ENCODE results near the gene SH3BP5L. TPM values are rescaled to one million over a fixed set of nuclear protein-coding genes. Genes with fewer than 3 reads are reported as not detected.

Gene SH3BP5L
- total and polyA plus RNA-seq, 2 of the 13 experiments (the other 11 are each of a cell fraction or from before 2014, with no cell fraction given) = 10.3 to 14.9 TPM

GRCh38 chr1:248862998-248863881 is 37.5 kb upstream of the SH3BP5L start (continued):
- TF ChIP-seq, protein P1, sequence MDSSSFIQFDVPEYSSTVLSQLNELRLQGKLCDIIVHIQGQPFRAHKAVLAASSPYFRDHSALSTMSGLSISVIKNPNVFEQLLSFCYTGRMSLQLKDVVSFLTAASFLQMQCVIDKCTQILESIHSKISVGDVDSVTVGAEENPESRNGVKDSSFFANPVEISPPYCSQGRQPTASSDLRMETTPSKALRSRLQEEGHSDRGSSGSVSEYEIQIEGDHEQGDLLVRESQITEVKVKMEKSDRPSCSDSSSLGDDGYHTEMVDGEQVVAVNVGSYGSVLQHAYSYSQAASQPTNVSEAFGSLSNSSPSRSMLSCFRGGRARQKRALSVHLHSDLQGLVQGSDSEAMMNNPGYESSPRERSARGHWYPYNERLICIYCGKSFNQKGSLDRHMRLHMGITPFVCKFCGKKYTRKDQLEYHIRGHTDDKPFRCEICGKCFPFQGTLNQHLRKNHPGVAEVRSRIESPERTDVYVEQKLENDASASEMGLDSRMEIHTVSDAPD (CRISPR knock-in tag; IDR thresholded peaks at IDR 0.05) = no peak
- TF ChIP-seq ZFP41 (CRISPR knock-in tag; IDR thresholded peaks at IDR 0.05; ENCODE audit: borderline replicate concordance) (peak; percentile 18; the same call in 1 of the 2 replicates), GRHL1 (CRISPR knock-in tag; conservative IDR thresholded peaks at IDR 0.05) (no peak), PAF1 (CRISPR knock-in tag; IDR thresholded peaks at IDR 0.05) (no peak), MZF1 (CRISPR knock-in tag; IDR thresholded peaks at IDR 0.05; ENCODE audit: borderline replicate concordance) (no peak), TSC22D2 (CRISPR knock-in tag; IDR thresholded peaks at IDR 0.05; ENCODE audit: borderline replicate concordance) (peak; percentile 61; the same call in 1 of the 2 replicates), ONECUT2 (CRISPR knock-in tag; IDR thresholded peaks at IDR 0.05) (no peak), TOE1 (CRISPR knock-in tag; IDR thresholded peaks at IDR 0.05) (no peak), PAXIP1 (CRISPR knock-in tag; conservative IDR thresholded peaks at IDR 0.05) (peak; percentile 69), KLF12 (CRISPR knock-in tag; IDR thresholded peaks at IDR 0.05; ENCODE audit: borderline replicate concordance) (no peak), SKI (IDR thresholded peaks at IDR 0.05; ENCODE audit: partially characterized antibody) (no peak), ZNF614 (CRISPR knock-in tag; IDR thresholded peaks at IDR 0.05; ENCODE audit: borderline replicate concordance) (no peak; the same call in 1 of the 2 replicates), NFE2L2 (IDR thresholded peaks at IDR 0.05; ENCODE audit: low read length) (no peak), SALL1 (CRISPR knock-in tag; IDR thresholded peaks at IDR 0.05) (peak; percentile 68), ZBTB1 (CRISPR knock-in tag; IDR thresholded peaks at IDR 0.05; ENCODE audit: borderline replicate concordance) (no peak)
- TF ChIP-seq, protein P2, sequence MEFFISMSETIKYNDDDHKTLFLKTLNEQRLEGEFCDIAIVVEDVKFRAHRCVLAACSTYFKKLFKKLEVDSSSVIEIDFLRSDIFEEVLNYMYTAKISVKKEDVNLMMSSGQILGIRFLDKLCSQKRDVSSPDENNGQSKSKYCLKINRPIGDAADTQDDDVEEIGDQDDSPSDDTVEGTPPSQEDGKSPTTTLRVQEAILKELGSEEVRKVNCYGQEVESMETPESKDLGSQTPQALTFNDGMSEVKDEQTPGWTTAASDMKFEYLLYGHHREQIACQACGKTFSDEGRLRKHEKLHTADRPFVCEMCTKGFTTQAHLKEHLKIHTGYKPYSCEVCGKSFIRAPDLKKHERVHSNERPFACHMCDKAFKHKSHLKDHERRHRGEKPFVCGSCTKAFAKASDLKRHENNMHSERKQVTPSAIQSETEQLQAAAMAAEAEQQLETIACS (CRISPR knock-in tag; IDR thresholded peaks at IDR 0.05) = no peak
- TF ChIP-seq, protein P3, sequence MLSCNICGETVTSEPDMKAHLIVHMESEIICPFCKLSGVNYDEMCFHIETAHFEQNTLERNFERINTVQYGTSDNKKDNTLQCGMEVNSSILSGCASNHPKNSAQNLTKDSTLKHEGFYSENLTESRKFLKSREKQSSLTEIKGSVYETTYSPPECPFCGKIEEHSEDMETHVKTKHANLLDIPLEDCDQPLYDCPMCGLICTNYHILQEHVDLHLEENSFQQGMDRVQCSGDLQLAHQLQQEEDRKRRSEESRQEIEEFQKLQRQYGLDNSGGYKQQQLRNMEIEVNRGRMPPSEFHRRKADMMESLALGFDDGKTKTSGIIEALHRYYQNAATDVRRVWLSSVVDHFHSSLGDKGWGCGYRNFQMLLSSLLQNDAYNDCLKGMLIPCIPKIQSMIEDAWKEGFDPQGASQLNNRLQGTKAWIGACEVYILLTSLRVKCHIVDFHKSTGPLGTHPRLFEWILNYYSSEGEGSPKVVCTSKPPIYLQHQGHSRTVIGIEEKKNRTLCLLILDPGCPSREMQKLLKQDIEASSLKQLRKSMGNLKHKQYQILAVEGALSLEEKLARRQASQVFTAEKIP (CRISPR knock-in tag; IDR thresholded peaks at IDR 0.05; ENCODE audit: borderline replicate concordance) = no peak
